HuH-7.5 (cell line): ENCODE results near the gene UBR3.
A peak's percentile ranks its signal among the peaks of the same experiment; 100 is the strongest.
"Not testable (repeated sequence)": the region's sequence is repeated elsewhere in the genome, so short reads cannot be mapped to it uniquely, and the experiment has no call there.

ENCODE experiments used
- DNase-seq: peaks from one replicate; pipeline ENCODE4 v3.0.0; 2011; ENCODE audit warnings: low spot score

UBR3 gene

GRCh38 chr2:169871369-169871768 lies 44.1 kb downstream of the UBR3 start:
- DNase-seq = not testable (repeated sequence)

GRCh38 chr2:169871994-169872393 lies 44.7 kb downstream of the UBR3 start:
- no peak for DNase-seq

GRCh38 chr2:169877398-169877797 lies 50.1 kb downstream of the UBR3 start:
- peak; percentile 11 for DNase-seq

- DNase-seq = no peak
These were observed 59.9 kb downstream of the UBR3 start for GRCh38 chr2:169887120-169887519.

GRCh38 chr2:169891593-169892298 lies 64.5 kb downstream of the UBR3 start:
- DNase-seq = no peak

GRCh38 chr2:169892951-169893350 lies 65.7 kb downstream of the UBR3 start:
- no peak for DNase-seq

GRCh38 chr2:169895294-169895985 lies 68.2 kb downstream of the UBR3 start:
- DNase-seq = no peak

GRCh38 chr2:169897834-169898233 lies 70.6 kb downstream of the UBR3 start:
- no peak for DNase-seq

- not testable (repeated sequence) for DNase-seq
These were observed 72.8 kb downstream of the UBR3 start for GRCh38 chr2:169900103-169900502.

- no peak for DNase-seq
These were observed 73.4 kb downstream of the UBR3 start for GRCh38 chr2:169900686-169901085.

GRCh38 chr2:169906731-169907130 lies 79.5 kb downstream of the UBR3 start:
- DNase-seq = no peak

- no peak for DNase-seq
These were observed 82.1 kb downstream of the UBR3 start for GRCh38 chr2:169909376-169909775.

GRCh38 chr2:169910109-169910799 lies 83.0 kb downstream of the UBR3 start:
- no peak for DNase-seq

- DNase-seq = no peak
These were observed 83.9 kb downstream of the UBR3 start for GRCh38 chr2:169911119-169911518.

- no peak for DNase-seq
These were observed 89.4 kb downstream of the UBR3 start for GRCh38 chr2:169916623-169917022.

GRCh38 chr2:169923977-169924376 lies 96.7 kb downstream of the UBR3 start:
- no peak for DNase-seq

GRCh38 chr2:169925968-169926367 lies 98.7 kb downstream of the UBR3 start:
- no peak for DNase-seq

GRCh38 chr2:169928463-169928864 lies 101.2 kb downstream of the UBR3 start:
- DNase-seq = no peak

GRCh38 chr2:169933124-169933711 lies 106.0 kb downstream of the UBR3 start:
- no peak for DNase-seq

- not testable (repeated sequence) for DNase-seq
These were observed 109.4 kb downstream of the UBR3 start for GRCh38 chr2:169936652-169937051.

- no peak for DNase-seq
These were observed 118.3 kb downstream of the UBR3 start for GRCh38 chr2:169945515-169945914.

GRCh38 chr2:169946092-169946491 lies 118.8 kb downstream of the UBR3 start:
- no peak for DNase-seq

GRCh38 chr2:169946546-169946945 lies 119.3 kb downstream of the UBR3 start:
- no peak for DNase-seq
